HG03095 (cell line): ENCODE data around the gene TOR3A.
"Not testable (repeated sequence)": the region's sequence is repeated elsewhere in the genome, so short reads cannot be mapped to it uniquely, and the experiment has no call there.

Experiments used
- ATAC-seq: cut with Tn5 transposase; IDR thresholded peaks from one replicate; pipeline ENCODE4 v1.9.1; 2021; ENCODE audit warnings: moderate library complexity; ENCODE audit not compliant: unreplicated experiment

TOR3A gene, protein sequence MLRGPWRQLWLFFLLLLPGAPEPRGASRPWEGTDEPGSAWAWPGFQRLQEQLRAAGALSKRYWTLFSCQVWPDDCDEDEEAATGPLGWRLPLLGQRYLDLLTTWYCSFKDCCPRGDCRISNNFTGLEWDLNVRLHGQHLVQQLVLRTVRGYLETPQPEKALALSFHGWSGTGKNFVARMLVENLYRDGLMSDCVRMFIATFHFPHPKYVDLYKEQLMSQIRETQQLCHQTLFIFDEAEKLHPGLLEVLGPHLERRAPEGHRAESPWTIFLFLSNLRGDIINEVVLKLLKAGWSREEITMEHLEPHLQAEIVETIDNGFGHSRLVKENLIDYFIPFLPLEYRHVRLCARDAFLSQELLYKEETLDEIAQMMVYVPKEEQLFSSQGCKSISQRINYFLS

DNA sequence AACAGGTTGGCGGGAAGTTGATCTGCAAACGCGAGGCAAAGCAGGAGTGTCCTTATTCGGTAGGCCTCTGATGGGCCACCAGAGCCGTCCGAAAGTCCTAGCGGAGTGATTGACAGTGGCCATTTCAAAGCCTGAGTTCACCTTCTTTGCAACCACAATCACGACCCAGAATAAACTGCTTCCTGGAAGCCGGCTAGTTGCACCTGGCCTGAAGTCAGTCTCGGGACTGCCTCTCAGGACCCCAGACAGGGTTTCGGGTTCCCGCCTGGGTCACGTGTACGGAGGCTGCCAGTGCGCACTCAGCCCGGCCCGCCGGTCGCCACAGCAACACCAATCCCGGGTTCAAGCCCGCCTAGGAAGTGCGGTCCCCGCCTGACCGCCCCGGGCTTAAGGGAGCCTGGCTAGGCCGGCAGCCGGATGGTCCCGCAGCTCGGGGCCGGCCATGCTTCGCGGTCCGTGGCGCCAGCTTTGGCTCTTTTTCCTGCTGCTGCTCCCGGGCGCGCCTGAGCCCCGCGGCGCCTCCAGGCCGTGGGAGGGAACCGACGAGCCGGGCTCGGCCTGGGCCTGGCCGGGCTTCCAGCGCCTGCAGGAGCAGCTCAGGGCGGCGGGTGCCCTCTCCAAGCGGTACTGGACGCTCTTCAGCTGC, at the start of gene TOR3A:
TSS of gene TOR3A (plus strand) at position 384 of the 646 bp plus-strand sequence. CDS start at position 443, 59 bp downstream.
- peak; percentile 85 for ATAC-seq

DNA sequence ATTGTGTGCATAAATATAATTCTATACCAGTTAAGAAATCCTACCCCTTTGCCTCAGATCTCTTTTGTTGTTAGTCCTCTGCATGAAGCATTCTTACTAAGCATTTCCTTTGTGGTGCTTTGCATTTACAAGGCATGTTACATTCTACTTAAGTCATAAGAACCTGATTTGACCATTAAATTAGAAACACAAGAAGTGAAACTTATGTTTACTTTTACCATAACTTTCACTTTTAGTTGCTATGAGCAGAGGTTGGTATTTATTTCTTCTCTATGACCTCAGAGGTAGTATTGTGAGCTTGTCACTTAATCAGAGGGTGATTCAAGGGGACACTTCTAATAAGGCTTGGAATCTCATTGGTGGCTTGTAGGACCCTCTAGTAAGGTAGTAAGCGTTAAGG, 47.1 kb upstream of the TOR3A start:
- ATAC-seq: peak; percentile 71

DNA sequence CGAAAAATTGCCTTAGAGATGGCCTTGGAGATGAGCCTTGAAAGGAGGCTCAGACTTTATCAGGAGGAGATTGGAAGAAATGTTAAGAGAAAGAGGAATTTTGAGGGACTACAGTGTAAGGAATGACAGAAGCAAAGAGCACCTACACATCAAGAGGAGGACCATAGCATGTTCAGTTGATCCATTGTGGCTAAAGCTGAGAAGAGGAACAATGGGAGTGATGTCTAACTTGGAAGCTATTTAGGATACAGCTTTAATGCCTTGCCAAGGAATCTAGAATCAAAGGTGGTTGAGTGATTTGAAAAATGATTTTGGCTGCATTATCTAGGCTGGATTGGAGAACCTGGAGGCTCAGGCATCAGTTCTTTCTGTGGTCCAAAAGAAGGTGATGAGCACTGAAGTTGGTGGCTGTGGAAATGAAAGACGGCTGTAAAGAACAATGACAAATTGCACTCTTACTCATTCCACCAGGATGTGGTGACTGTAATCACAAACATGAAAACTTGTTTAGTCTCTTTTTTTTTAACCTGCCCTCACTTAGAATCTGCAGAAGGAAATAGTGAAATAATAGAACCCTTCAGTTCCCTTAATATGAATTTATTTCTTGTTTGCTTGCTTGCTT, 44.9 kb upstream of the TOR3A start:
- ATAC-seq: peak; percentile 54

DNA sequence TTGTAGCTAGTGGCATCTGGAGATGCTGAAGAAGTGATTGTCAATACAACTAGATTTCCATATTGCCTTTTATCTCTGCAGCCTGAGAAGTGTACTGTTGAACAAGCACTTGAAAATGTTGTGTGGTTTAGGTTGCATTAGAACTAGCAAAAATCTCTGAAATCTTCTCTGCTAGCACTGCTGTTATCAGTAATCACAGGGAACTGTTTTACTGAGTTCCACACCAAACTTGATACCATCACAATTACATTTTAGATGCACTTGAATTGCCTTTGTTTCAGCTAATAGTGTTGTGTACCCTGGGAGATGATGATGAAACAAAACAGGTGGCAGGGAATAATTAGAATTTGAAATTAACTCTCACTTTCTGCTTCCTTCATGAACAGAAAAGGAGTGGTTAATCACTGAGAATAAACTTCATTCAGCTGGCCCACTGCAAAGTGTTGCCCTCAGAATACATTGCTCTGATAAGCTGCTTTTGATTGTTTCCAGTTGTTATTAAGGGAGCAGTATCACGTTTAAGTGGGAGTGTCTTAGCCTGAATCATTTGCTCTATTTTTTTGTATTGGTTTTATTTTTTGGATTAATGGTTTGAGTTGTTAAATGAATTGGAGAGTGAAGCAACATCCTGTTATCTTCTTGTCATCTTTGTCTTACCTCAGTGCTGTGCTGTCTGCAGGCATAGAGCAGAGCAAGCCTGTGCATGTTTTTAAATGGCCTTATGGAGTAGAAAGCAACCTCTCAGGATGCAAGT, 43.2 kb upstream of the TOR3A start:
- ATAC-seq: no peak

DNA sequence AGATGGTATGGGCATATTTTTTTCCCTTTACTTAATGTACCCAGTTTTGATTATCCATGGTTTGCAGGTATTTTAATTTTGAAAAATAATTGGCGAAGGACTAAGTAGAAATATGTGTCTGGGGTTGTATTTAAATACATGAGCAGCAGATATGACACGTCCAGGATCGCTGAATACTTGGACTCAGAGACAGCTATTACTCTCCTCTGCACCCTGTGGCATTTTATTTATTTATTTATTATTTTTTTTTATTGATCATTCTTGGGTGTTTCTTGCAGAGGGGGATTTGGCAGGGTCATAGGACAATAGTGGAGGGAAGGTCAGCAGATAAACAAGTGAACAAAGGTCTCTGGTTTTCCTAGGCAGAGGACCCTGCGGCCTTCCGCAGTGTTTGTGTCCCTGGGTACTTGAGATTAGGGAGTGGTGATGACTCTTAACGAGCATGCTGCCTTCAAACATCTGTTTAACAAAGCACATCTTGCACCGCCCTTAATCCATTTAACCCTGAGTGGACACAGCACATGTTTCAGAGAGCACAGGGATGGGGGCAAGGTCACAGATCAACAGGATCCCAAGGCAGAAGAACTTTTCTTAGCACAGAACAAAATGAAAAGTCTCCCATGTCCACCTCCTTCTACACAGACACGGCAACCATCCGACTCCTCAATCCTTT, 42.2 kb upstream of the TOR3A start:
- ATAC-seq: not testable (repeated sequence)

DNA sequence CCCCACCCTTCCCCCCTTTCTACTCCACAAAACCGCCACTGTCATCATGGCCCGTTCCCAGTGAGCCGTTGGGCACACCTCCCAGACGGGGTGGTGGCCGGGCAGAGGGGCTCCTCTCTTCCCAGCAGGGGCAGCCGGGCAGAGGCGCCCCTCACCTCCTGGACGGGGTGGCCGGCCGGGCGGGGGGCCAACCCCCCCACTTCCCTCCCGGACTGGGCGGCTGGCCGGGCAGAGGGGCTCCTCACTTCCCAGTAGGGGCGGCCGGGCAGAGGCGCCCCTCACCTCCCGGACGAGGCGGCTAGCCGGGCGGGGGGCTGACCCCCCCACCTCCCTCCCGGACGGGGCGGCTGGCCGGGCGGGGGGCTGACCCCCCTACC, 41.7 kb upstream of the TOR3A start:
- not testable (repeated sequence) for ATAC-seq

DNA sequence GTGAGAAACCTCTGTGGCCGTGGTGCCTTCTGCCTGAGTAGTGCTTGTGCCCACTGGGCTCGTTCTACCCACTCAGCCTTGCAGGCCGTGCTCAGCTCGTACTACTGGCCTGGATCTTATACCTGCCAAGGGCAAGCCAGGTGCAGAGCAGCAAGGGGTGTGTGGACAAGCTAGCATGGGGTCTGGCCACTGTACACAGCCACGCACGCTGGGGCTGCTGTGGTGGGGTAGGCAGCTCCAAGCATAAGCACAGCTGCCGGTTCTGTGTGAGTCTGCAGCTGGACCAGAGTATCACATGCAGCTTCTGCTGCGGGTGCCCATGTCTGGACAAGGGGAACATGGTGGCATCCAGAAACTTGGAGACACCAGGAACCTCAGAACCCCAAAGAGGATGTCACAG, 39.8 kb upstream of the TOR3A start:
- ATAC-seq: no peak

DNA sequence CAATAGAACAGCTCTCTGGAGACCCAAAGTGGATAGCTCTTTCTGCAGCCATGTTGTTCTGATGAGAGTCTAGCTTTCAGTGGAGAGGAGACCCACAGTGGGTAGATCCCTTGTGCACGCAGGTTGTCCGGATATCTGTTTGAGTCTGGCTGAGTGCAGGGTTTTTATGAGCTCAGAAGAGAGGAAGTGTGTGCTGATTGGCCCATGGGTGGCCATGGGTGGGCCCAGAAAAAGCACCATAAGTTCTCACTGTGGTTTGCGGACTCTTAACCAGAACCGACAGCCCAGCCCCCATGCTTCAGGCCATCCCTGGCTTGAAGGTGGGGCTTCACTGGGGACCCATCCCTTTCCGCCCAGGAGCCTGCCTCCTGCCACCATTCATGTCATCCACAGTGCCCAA, 39.2 kb upstream of the TOR3A start:
- no peak for ATAC-seq

DNA sequence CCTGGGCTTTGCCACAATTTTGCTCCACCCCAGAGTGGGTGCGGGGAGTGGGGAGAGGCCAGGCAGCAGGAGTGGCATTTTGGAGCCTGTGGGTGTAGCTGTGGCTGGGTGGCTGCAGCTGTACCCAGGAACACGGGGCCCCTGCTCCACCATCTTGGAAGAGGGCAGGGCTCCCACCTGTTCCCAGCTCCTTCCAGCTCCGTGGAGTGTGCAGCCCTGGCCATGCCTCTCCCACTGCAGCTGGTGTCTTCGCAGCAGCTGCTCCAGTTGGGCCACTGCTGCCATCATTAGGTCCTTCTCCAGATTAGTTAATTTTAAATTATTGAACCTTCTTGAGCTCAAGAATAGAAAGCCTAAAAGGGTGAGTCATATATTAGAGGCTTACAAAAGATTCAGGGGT, 38.6 kb upstream of the TOR3A start:
- no peak for ATAC-seq

DNA sequence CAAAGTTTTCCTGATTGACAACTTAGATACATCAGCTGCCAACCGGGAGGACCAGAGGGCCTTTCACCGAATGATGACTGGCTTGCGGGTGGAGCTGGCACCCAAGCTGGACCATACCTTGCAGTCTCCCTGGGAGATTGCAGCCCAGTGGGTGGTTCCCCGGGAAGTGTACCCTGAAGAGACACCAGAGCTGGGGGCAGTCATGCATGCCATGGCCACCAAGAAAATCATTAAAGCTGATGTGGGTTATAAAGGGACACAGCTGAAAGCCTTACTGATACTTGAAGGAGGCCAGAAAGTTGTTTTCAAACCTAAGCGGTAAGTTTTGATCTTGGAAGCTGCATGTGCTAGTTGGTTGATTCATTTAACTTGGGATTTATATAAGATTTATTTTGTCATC, 38.0 kb upstream of the TOR3A start:
- ATAC-seq: no peak

DNA sequence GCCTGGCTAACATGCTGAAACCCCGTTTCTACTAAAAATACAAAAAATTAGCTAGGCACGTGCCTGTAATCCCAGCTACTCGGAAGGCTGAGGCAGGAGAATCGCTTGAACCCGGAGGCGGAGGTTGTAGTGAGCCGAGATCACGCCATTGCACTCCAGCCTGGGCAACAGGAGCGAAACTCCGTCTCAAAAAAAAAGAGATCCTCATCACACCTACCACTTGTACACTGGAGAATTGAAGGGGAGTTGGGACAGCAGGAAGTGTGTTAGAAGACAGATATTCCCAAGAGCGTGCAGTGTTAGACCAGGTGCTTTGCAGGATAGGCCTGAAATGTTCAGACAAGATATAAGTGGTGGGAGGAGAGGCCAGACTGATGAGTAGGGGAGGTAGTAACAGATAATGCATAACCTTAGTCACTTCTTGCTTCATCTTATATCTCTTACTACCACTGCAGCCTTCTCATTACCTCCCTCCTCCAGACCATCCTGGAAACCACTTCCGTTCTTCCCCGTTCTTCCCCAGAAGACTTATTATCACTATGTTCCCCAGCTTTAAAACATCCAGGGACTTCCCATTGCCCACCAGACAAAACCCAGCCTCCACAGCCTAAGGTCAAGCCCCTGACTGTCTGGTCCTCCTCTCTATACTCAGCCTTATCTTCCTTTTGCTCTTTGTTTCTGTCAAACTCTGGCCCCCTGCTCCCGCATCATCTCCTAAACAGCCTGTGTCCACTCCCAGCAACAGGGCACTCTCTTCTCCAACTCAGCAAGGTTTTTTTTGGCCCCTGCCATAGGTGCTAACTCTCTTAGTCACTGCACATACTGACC, 34.8 kb upstream of the TOR3A start:
- no peak for ATAC-seq

DNA sequence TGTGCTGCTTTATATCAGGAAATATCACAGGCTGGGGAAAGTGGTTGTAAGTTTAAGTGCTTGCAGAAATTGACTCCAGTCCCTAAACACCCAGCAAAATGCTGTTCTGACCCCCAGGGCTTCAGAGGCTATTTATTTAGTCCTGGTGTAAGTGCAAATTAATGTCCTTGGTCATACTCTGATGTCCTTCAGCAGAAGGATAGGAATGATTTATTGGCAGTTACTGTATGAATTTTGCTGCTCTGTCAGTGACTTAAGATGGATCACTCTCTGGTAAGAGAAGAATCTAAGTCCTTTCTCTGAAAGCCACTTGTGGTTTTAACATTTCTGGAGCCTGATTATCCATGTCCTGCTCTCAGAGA, 34.3 kb upstream of the TOR3A start:
- ATAC-seq: no peak

DNA sequence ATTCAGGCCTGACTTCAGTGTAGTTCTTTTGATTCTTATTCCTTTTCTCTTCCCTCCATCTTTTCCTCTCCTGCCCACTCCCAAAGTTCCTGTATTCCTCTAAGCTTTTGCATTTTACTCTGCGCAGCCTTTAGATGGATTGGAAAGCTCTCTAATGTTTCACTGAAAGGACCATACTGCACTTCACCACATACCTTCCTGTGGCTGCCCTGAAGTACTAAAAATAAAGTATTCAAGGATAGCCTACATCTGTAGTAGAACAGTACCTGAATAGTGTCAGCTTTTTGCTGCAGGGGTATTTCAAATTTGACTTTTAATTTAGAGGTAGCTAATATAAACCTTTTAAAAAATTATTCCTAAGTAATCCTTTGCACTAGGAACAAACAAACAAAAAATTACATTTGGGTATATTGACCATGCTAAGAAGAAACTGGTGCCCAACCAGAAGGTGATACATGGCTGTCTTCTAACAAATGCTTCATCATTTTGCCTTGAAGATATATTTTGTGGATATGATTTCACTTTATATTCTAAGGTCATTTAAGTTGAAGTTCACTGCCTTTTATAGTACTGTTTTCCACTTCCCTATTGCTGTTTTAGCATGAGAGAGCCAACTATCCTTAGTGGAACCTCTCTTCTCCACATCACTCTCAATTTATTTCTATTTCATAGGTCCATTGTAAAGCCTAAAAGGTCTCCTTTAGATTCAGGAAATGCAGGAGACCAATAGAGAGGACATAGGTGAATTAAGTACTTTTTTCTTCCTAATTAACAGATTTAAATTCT, 33.3 kb upstream of the TOR3A start:
- ATAC-seq: no peak

DNA sequence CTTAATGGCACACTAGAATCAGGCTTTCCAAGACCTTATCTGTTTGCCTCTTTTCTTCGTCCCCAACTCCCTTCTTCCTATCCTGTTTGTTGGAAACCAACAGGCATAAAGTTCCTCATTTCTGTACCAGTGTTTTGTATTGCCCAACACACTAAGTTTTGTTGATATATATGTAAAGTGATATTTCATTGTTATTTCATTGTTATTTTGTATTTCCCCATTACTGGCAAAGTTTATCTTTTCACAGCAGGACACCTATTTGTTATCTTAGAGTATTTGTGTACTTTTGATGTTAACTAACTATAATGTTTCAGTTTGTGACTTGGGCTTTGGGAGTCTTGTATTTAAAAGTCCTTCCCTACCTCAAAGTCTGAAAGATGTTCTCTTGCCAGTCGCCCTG, 29.1 kb upstream of the TOR3A start:
- ATAC-seq: no peak

DNA sequence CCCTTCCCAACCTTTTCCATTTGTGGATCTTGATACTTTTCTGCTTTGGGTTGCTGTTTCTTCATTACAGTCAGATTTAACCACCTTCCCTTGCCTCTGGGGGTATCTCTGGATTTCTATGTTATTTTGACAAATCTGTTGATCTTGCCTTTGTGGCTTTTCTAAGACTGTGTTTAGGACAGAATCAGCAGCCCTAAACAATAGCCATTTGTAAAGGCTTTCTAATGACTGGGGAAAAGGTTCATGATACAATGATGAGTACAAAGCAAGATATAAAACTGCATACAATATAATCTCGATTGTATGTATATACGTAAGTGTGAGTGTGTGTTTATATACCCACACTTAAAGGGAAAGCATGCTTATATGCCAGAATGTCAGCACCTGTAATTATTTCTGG, 28.4 kb upstream of the TOR3A start:
- ATAC-seq: no peak

DNA sequence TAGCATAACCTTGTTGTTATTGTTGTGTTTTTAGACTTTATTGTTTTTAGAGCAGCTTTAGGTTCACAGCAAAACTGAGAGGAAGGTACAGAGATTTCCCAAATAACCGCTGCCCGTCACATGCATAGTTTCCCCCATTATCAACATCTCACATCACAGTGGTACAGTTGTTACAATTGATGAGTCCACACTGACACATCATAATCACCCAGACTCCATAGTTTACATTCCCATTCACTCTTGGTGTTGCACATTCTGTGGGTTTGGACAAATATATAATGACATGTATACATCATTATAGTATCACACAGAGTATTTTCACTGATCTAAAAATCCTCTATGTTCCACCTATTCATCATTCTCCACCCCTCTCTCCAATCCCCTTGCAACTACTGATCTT, 25.9 kb upstream of the TOR3A start:
- ATAC-seq: no peak

DNA sequence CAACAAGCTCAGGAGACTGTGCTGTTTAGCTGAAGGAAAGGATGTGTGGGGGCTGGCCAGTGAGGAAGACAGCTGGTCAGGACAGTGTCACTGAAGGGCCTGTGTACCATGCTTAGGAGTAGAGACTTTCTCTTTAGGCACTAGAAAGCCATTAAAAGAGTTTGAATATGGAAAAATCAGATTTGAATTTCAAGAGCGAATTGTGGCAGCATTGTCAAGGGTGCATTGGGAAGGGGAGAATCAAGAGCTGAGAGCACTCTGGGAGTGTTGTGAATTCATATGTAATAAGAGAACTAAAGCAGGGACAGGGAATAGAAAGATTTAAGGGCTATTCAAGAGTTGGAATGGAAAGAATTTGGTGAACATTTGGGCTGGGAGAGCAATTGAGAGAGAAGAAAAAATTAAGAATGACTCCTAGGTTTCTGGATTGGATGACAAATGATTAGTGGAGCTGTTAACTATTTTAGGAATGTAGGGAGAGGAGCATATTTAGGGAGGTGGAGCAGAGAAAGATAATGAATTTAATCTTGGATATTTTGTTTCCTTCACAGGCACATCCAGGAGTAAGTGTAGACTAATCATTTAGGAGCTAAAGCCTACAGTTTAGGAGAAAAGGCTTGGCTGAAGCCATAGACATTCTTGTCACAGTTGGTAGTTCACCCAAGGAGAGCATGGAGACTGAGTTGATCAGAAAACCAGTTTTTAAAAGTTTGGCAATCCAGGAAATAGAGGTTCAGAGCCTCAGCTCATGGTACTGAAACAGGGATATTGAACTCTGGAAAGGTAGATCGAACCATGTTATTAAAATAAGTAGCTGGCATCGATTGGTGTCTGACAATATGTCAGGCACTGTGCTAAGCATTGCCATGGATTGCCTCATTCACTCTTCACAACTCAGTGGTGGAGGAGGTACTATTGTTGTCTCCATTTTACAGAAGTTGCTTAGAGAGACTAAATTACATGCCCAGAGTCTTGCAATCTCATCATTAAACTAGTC, 23.1 kb upstream of the TOR3A start:
- no peak for ATAC-seq
